NK-92 (cell line): ENCODE results near the gene SRGAP1.
"Not testable (repeated sequence)": the region's sequence is repeated elsewhere in the genome, so short reads cannot be mapped to it uniquely, and the experiment has no call there.

Experiments used
- DNase-seq: peaks from one replicate; lab custom pipeline; 2025; ENCODE audit not compliant: unreplicated experiment; lab: John Stamatoyannopoulos, UW

Gene SRGAP1

DNA sequence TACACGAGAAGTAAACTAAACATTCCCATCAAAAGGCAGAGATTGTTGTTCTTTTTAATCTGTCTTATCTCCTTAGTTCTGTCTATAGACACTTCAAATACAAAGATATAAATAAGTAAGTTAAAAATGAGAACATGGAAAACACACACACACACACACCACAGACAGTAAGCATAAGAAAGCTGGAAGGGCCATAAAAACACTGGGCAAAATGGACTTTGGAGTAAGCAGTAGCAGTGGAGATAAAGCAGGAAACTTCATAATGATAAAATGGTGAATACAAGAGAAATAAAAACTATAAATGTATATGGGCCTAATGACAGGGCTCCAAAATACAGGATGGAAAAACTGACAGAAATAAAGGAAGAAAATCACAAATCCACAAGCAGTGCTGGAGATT is 345.0 kb downstream of the SRGAP1 start:
- no peak for DNase-seq

DNA sequence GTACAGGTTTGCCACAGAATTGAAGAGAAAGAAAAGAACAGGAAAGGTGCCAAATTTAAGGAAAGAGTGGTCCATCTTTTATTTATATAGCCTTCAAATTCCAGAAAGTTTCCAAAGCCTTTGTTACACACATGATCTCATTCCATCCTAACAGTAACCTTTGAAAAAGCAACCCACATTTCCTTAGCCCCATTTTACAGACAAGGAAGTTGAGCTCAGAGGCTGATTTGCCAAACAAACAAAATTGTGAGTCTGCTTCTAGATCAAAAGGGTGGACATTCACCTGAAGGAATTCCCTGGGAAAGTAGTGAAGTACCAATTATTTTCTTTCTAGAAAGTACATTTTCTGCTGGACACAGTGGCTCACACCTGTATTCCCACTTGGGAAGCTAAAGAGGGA is 345.6 kb downstream of the SRGAP1 start:
- no peak for DNase-seq

DNA sequence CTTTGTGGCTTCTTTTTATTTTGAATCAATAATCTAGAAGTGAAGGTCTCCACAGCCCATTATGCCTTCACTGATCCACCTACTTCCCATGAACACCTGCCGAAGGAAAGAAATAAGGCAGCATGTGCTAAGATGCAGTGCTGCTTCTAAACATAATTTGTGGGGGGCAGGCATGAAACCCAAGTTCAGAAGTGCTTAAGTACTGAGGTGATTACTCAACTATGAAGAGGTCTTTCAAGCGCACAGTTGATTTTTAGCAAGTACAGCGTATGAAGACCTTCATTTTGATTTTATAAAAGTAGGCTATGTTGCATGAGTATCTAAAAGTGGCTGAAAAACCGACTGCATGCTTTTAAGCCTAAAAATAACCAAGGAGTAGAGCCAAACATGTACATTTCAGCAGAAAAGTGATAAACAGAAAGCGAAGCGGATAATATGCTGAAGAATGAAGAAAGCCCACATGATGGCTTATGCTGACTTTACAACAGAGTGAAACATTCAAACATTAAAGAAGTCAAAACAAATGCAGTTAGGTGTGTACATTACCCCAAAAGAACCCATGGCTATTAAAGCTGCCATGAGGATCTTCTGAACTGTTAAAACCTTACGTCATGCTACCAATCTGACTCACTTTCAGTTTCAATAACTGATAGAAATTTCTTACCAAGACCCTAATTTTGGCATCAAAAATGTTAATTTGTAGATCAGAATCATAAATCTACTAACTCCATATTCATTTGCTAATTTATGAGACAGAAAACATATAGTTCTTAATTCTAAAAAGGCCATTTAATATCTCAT is 348.3 kb downstream of the SRGAP1 start:
- no peak for DNase-seq

DNA sequence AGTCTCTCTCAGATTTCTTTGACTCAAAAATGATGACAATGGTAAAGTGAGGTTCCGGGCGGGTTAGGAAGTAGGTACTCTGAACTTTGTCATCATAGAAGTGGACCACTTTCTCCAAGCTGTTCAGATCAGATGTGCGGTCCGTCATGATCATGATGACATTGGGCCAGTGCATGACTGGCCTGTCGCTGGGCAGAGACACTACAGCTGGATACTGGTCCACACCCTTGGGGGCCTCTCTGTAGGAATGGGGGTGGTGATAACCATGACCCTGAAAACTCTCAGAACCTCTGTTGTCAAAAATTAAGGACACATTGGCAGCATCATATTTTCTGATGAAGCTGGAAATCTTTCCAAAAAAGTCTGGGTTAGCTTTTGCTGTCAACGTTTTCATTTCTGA is 349.4 kb downstream of the SRGAP1 start:
- no peak for DNase-seq

DNA sequence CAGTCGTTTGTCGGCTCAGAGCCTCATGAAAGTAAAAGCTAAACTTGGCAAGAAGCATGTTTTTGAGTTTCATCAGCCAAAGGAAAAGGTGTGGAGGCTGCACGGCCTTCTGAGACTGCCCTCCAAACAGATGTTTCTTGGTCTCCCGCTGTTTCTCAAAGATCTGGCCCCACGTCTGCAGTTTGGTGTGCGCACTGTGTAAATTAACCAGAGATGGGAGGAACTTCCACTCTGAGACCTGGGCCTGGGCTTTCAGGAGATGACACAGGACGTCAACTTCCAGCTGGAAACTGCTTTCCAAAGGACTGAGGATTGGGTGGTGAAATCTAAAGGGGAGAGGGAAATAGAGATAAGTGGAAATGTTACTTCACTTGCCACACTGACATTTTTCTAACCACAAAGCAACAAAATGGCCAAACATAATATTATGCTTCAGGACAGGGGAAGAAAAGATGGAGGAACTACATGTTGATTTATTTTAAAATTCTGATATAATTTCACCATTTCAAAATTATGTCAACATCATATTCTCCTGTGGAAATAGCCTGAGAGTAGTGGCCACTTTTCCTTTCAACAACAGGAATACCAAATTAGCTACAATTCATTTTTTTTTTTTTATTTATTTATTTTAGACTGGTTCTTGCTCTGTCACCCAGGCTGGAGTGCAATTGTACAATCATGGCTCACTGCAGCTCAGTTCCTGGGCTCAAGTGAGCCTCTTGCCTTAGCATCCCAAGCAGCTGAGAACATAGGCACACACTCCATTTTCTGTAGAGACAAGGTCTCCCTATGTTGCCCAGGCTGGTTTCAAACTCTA is 350.0 kb downstream of the SRGAP1 start:
- no peak for DNase-seq

DNA sequence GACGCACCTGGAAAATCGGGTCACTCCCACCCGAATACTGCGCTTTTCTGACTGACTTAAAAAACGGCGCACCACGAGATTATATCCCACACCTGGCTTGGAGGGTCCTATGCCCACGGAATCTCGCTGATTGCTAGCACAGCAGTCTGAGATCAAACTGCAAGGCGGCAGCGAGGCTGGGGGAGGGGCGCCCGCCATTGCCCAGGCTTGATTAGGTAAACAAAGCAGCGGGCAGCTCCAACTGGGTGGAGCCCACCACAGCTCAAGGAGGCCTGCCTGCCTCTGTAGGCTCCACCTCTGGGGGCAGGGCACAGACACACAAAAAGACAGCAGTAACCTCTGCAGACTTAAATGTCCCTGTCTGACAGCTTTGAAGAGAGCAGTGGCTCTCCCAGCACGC is 351.3 kb downstream of the SRGAP1 start:
- DNase-seq = not testable (repeated sequence)

DNA sequence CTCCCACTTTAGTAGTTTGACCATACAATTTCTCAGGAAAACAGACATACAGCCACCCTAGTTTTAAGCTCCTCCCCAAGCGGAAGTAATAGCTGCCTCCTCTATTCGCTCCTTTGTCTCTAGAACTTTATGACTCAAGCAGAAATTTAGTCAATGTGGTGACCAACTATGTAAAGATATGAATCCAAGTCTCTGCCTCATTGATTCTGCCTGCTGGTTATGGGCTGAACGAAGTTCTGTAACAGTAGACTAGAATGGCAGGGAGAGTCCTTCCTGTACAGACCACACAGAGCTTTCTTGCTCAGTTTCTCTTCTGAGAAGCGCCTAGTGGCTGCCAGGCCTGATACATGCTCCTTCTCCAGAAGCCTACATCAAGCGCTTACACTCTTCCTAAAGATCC is 358.5 kb downstream of the SRGAP1 start:
- no peak for DNase-seq

DNA sequence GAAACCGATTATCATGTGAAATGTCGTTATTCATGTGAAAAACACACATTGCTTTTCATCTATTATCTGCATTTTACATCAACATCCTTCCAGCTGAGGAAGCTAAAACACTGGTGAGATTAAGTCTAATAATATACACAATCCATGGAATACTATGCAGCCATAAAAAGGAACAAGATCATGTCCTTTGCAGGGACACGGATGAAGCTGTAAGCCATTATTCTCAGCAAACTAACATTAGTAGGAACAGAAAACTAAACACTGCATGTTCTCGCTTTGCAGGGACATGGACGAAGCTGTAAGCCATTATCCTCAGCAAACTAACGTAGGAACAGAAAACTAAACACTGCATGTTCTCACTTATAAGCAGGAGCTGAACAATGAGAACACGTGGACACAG is 359.3 kb downstream of the SRGAP1 start:
- no peak for DNase-seq

DNA sequence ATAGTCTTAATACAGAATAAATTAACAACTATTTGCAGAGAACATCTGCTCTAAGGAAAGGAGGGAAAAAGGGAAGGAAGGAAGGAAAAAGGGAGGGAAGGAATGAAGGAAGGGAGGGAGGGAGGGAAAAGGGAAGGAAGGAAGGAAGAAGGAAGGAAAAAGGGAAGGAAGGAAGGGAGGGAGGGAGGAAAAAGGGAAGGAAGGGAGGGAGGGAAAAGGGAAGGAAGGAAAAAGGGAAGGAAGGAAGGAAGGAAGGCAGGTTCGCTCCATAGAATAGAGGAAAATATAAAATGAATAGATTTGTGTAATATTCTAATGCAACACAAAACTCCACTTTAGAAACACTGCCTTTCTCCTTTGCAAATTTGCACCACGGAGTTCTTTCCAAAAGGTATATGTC is 361.0 kb downstream of the SRGAP1 start:
- DNase-seq = no peak

DNA sequence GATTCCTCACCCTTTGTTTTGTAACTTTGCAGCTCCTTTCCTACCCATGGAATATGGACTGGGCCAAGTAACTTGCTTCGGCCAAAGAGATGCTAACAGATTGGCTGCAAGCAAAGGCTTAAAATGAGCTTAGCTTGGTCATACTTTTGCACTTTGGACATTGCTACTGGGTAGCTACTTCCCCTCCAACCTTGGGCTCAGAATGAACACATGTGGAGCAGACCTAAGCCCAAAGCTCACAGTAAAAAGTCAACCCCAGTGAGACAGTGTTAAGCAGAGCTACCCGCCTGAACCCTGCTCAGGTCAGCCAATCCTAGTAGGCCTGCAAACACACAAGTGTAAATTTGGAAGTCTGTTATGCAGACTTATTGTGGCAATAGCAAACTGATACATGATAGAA is 363.0 kb downstream of the SRGAP1 start:
- no peak for DNase-seq
